ENCODE results near the gene TMPRSS5. TPM values are rescaled to one million over a fixed set of nuclear protein-coding genes. Genes with fewer than 3 reads are reported as not detected.
"Not testable (repeated sequence)": the region's sequence is repeated elsewhere in the genome, so short reads cannot be mapped to it uniquely, and the experiment has no call there.

The TMPRSS5 gene
- polyA plus RNA-seq, 1 donor = 0.99 TPM

- DNase-seq (ENCODE audit: low read depth) = no peak
Observed at GRCh38 chr11:113697756-113698407, 8.2 kb downstream of the TMPRSS5 start.

GRCh38 chr11:113697111-113697510, 9.0 kb downstream of the TMPRSS5 start:
- no peak for DNase-seq (ENCODE audit: low read depth)

- DNase-seq (ENCODE audit: low read depth) = no peak
Observed at GRCh38 chr11:113695207-113695606, 10.9 kb downstream of the TMPRSS5 start.

- no peak for DNase-seq (ENCODE audit: low read depth)
Observed at GRCh38 chr11:113694390-113694789, 11.7 kb downstream of the TMPRSS5 start.

GRCh38 chr11:113693030-113693429, 13.1 kb downstream of the TMPRSS5 start:
- DNase-seq (ENCODE audit: low read depth) = no peak

- no peak for DNase-seq (ENCODE audit: low read depth)
Observed at GRCh38 chr11:113690619-113691569, 15.2 kb downstream of the TMPRSS5 start.

- DNase-seq (ENCODE audit: low read depth) = no peak
Observed at GRCh38 chr11:113689768-113690618, 16.1 kb downstream of the TMPRSS5 start.

- no peak for DNase-seq (ENCODE audit: low read depth)
Observed at GRCh38 chr11:113685654-113686359, 20.3 kb downstream of the TMPRSS5 start.

GRCh38 chr11:113684496-113684895, 21.6 kb downstream of the TMPRSS5 start:
- DNase-seq (ENCODE audit: low read depth) = no peak

GRCh38 chr11:113683481-113684046, 22.5 kb downstream of the TMPRSS5 start:
- DNase-seq (ENCODE audit: low read depth) = no peak

GRCh38 chr11:113681711-113682413, 24.2 kb downstream of the TMPRSS5 start:
- no peak for DNase-seq (ENCODE audit: low read depth)

GRCh38 chr11:113681282-113681681, 24.8 kb downstream of the TMPRSS5 start:
- no peak for DNase-seq (ENCODE audit: low read depth)

GRCh38 chr11:113677685-113678084, 28.4 kb downstream of the TMPRSS5 start:
- DNase-seq (ENCODE audit: low read depth) = no peak

GRCh38 chr11:113675565-113675964, 30.5 kb downstream of the TMPRSS5 start:
- no peak for DNase-seq (ENCODE audit: low read depth)

GRCh38 chr11:113675003-113675561, 31.0 kb downstream of the TMPRSS5 start:
- DNase-seq (ENCODE audit: low read depth) = no peak

GRCh38 chr11:113674397-113674685, 31.8 kb downstream of the TMPRSS5 start:
- no peak for DNase-seq (ENCODE audit: low read depth)

GRCh38 chr11:113673550-113674396, 32.3 kb downstream of the TMPRSS5 start:
- no peak for DNase-seq (ENCODE audit: low read depth)

GRCh38 chr11:113671914-113672313, 34.2 kb downstream of the TMPRSS5 start:
- not testable (repeated sequence) for DNase-seq (ENCODE audit: low read depth)

- no peak for DNase-seq (ENCODE audit: low read depth)
Observed at GRCh38 chr11:113670831-113671215, 35.3 kb downstream of the TMPRSS5 start.

Data from forelimb muscle (tissue), 1 donor.